Measurements from ENCODE around the gene HACD4.

DNA sequence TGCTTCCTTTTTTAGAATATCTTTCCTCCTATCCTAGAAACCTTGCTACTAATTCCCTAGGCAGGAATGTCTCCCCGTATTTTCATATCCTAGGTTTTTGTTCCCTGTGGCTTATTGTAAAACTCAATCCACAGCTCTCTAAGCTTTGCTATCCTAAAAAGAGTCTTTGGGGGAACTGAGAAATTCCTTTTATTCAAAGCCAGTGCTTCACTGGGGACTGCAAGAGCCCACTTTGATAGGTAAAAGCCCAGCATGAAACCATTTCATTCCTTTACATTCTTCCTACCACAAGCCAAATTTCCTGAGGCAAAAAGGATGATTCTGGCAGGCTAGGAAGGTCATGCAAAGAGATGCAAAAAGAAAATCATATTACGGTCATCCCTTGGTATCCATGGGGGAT is 5.8 kb upstream of the HACD4 start:
- TF ChIP-seq TAF1 (IDR thresholded peaks at IDR 0.05; ENCODE audit: low read depth, low read length) (no peak), POLR2A (IDR thresholded peaks at IDR 0.05; ENCODE audit: low read depth, low read length) (no peak), POLR2AphosphoS5 (IDR thresholded peaks at IDR 0.05; ENCODE audit: low read depth, low read length) (no peak), POU2F2 (IDR thresholded peaks at IDR 0.05; ENCODE audit: low read depth, low read length) (no peak), PAX5 (IDR thresholded peaks at IDR 0.05; ENCODE audit: insufficient read depth, low read length, severe bottlenecking) (no peak), SPI1 (IDR thresholded peaks at IDR 0.05; ENCODE audit: low read depth, low read length) (no peak)

Data from GM12891 (cell line).